Kidney (tissue), 14 donors: Measurements from ENCODE around the gene DIPK1A. TPM values are rescaled to one million over a fixed set of nuclear protein-coding genes. Genes with fewer than 3 reads are reported as not detected.

Experiments
- DNase-seq, 5 donors: peaks; one replicate each; pipeline ENCODE4 v3.0.0-alpha.2; 2013 to 2020
- FAIRE-seq: peaks from 2 replicates; lab custom pipeline; 2012; peaks lifted over from hg19 to GRCh38; lab: Jason Lieb, UNC
- H3K27ac ChIP-seq, 2 donors: one replicate each; pipeline ENCODE4 v1.7.0; 2013; ENCODE audit warnings: low read depth in 2 of 2, low read length in 2 of 2, inconsistent platforms in 1 of 2
- H3K27me3 ChIP-seq: one replicate; pipeline ENCODE4 v1.7.1; 2013; ENCODE audit warnings: low read length, inconsistent platforms; ENCODE audit not compliant: control insufficient read depth, insufficient read depth
- H3K36me3 ChIP-seq, 3 donors: one replicate each; pipeline versions ENCODE4 v1.7.0 to v1.7.1; 2013; ENCODE audit warnings: low read length in 3 of 3, control low read depth in 1 of 3, inconsistent platforms in 1 of 3; ENCODE audit not compliant: insufficient read depth in 3 of 3, control insufficient read depth in 2 of 3
- H3K4me1 ChIP-seq, 3 donors: one replicate each; pipeline versions ENCODE4 v1.7.0 to v1.7.1; 2013; ENCODE audit warnings: low read length in 3 of 3, inconsistent platforms in 1 of 3, low read depth in 1 of 3; ENCODE audit not compliant: control insufficient read depth in 2 of 3, insufficient read depth in 2 of 3
- H3K4me3 ChIP-seq, 3 donors: one replicate each; pipeline versions ENCODE4 v1.7.0 to v1.8.1; 2013; ENCODE audit warnings: low read length in 3 of 3, control low read depth in 1 of 3, inconsistent platforms in 1 of 3
- H3K9ac ChIP-seq, 3 donors: one replicate each; pipeline versions ENCODE4 v1.7.0 to v1.7.1; 2013; ENCODE audit warnings: low read length in 3 of 3, control low read depth in 1 of 3, inconsistent platforms in 1 of 3
- H3K9me3 ChIP-seq, 3 donors: one replicate each; pipeline versions ENCODE4 v1.7.0 to v1.7.1; 2013; ENCODE audit warnings: low read length in 3 of 3, control low read depth in 1 of 3, inconsistent platforms in 1 of 3; ENCODE audit not compliant: control insufficient read depth in 2 of 3, insufficient read depth in 1 of 3
- CTCF ChIP-seq: IDR thresholded peaks from 3 replicates; pipeline ENCODE4 v1.5.1; 2012; ENCODE audit warnings: mild to moderate bottlenecking, moderate library complexity, borderline replicate concordance; ENCODE audit not compliant: insufficient read depth; ENCODE audit errors: extremely low read depth
- intact Hi-C: fragments of 100-400 bp; cut with DNase I; formaldehyde crosslinking; loops from one replicate; pipeline ENCODE4 v1.11.1; 2022
- polyA plus RNA-seq: library from polyadenylated mRNA; stranded (reverse); fragments of 350-450 nt; fragmentation: Illumina TruSeq; extraction: RNeasy Lipid Tissue Mini Kit (QIAGEN cat#74804); gene quantifications from one replicate; pipeline ENCODE4 v1.2.3, GENCODE V29; 2014; ENCODE audit warnings: low read depth, low replicate concordance; ENCODE audit not compliant: insufficient read depth
- total RNA-seq: library from RNA; stranded (reverse); fragmentation: NEBNext Ultra II Directional; extraction: Animal tissue kit (Norgen Biotek cat#: 25700); gene quantifications from one replicate; pipeline ENCODE4 v1.2.1, GENCODE V29; 2021
- donor health status: control.
- donor health status: control.
- donor health status: control.
- donor health status: control.
- donor health status: control.
- donor health status: DM: yes; HTN: yes; CAD: no.
- donor health status: Normal renal cell carcinoma (clear cell type).

Gene DIPK1A
- total and polyA plus RNA-seq, 2 donors from 2014 or later, result 4.0 to 6.1 TPM

- Histone ChIP-seq H3K4me3 (no peak overlapping the region), H3K27ac (no peak overlapping the region), H3K9me3 (no peaks in the 10 kb centered on the region), H3K36me3 (no peaks in the 10 kb centered on the region), H3K4me1 (no peaks in the 10 kb centered on the region), H3K27me3 (no peaks in the 10 kb centered on the region), H3K9ac (no peak overlapping the region)
- TF ChIP-seq CTCF, result no peak
- FAIRE-seq, result no peak
- intact Hi-C loops, result no loop called here
- no peak for DNase-seq
Observed at GRCh38 chr1:92921031-92922023, 39.9 kb downstream of the DIPK1A start.

- Histone ChIP-seq H3K4me3 (no peak overlapping the region), H3K4me1 (no peaks in the 10 kb centered on the region), H3K9ac (no peak overlapping the region), H3K9me3 (no peaks in the 10 kb centered on the region), H3K27me3 (no peaks in the 10 kb centered on the region), H3K36me3 (no peaks in the 10 kb centered on the region), H3K27ac (no peak overlapping the region)
- TF ChIP-seq CTCF, result no peak
- FAIRE-seq (no peak), DNase-seq (no peak)
- intact Hi-C loops, result no loop called here
Observed at GRCh38 chr1:92916899-92917298, 44.4 kb downstream of the DIPK1A start.

GRCh38 chr1:92915547-92915946, 45.7 kb downstream of the DIPK1A start:
- intact Hi-C loops, result no loop called here
- H3K9me3 ChIP-seq, result no peaks in the 10 kb centered on the region

More at GRCh38 chr1:92915547-92915946, 45.7 kb downstream of the DIPK1A start:
- Histone ChIP-seq H3K4me3 (no peak overlapping the region), H3K9ac (no peak overlapping the region), H3K27me3 (no peaks in the 10 kb centered on the region), H3K4me1 (no peaks in the 10 kb centered on the region), H3K36me3 (no peaks in the 10 kb centered on the region), H3K27ac (no peak overlapping the region)
- TF ChIP-seq CTCF, result no peak
- FAIRE-seq (no peak), DNase-seq (no peak)
